ENCODE results near the gene SPATA31D4.
"Not testable (repeated sequence)": the region's sequence is repeated elsewhere in the genome, so short reads cannot be mapped to it uniquely, and the experiment has no call there.

The SPATA31D4 gene

DNA sequence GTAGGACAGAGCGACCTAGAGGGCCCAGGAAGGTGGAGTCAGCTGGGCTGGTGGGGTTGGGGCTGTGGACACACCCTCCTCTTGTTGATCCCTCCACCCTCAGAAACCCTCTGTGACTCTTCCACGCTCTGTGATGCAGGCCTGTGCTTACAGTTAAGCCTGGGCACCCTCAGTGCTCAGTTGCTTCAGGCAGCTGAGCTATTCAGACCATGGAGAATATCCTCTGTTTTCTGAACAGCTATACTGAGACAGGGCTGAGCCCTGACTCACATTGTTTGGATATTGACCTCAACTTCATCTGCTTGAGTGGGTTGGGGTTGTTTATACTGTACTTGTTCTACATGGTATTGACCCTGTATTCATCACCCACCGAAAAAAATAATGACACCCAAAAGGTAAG is at the start of gene SPATA31D4:
Gene SPATA31D4, plus strand, starts transcription at position 124 of the 400 bp plus-strand sequence. Its CDS starts 86 bp downstream, at position 210.
- DNase-seq (ENCODE audit: low read depth in 2 of 3, low spot score in 2 of 3): not testable (repeated sequence)

DNA sequence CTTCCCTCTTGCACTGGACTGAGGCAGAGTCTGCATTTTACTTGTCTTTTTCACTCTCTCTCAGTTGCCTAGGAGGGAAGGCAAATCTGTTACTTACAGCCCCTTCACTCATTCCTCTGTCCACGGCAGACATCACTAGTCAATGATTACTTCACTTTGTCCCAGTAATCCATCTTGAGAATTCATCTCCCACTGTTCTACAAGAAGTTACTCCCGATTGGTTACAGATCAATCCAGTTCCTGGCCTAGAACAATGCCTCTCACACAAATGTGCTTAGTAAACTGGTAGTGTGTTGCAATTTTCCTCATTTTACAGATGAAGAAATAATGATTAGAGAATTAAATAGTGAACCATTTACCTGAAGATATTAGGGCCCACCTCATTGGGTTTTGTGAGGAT is 49.7 kb upstream of the SPATA31D4 start:
- no peak for DNase-seq (ENCODE audit: low read depth in 2 of 3, low spot score in 2 of 3)

DNA sequence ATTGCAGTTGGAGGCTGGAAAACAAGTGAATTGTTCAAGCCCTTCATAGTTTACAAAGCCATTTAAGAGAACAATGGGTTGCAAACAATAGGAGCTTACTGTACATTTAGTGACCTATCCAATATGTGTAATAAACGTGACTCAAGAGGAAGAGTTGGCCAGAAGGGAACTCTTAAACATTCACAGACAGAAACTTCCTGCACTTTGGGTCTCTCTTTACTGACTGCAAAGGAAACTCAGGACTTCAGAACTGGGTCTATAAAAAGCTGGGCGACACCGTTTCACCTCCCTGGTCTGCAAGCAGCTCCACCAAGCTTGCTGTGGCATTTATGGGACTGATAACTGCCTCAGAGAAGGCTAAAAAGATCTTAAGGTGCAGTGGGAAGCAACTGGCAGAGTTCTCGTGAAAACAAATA is 48.7 kb upstream of the SPATA31D4 start:
- DNase-seq (ENCODE audit: low read depth in 2 of 3, low spot score in 2 of 3): no peak

DNA sequence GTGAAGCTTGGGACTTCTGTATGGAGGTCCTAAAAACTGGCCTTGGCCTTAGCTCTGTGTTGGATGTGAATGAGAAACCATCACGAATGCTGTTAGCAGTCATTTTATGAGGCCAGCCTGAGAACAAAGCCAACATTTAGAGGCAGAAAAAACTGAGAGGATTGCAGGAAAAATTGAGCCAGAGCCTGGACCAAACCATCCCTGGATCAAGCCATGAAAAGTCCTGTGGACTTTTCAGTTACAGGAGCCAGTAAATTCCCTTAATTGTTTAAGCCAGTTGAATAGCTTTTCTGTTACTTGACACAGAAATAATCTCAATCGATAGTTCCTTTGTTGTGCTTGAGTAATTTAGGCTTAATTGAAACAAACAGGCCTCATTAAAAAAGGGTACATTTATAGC is 42.6 kb upstream of the SPATA31D4 start:
- DNase-seq (ENCODE audit: low read depth in 2 of 3, low spot score in 2 of 3): no peak

DNA sequence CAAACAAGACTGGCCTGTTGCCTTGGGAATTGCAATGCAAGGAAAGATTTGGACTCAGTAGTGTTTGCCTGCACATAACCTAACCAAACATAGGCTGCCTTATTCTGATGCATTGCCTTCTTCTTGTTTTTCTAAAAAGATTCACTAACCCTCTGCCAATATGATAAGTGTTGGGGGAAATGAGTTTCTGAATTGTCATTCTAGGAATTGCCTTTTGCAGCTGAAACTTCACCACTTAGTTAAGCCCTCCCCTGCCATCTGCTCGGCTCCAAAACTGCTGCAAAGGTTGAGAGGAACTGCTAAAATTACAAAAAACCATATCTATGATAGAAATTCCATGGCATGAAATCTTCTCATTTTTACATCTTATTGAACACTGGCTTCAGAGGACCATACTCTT is 41.6 kb upstream of the SPATA31D4 start:
- no peak for DNase-seq (ENCODE audit: low read depth in 2 of 3, low spot score in 2 of 3)

DNA sequence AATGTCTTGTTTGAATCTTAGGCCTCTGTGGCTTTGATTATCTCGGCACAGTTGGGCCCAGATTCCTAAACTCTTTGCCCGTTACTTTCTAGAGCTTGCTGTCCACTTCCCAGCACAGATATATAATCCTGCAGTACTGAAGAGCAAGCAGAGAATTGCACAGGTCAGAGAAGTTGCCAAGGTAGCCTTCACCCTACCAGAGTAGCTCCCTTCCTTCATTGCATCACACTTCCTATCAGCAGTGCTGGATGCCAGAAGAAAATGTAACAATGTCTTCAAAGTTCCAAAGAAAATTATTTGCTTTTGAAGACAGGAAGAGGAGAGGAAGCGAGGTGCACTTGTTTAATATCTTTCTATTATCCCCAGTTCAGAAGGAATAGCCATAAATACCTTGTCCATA is 38.1 kb upstream of the SPATA31D4 start:
- no peak for DNase-seq (ENCODE audit: low read depth in 2 of 3, low spot score in 2 of 3)

DNA sequence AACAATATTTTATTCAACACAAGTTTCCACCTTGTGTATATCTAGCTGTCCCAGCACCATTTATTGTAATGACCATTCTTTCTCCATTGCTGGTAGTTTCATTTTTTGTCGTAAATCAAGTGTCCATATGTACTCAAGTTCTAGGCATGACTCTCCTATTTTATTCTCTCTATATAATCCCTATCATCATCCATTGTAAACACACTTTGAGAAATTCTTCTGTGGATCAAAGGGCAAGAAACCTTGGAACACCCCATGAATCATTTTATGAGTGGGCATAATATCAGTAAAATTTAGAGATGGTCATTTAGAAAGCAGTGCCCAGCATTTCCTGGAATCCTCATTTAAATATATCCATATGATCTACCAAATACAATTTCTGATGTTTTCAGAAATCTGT is 35.8 kb upstream of the SPATA31D4 start:
- no peak for DNase-seq (ENCODE audit: low read depth in 2 of 3, low spot score in 2 of 3)

DNA sequence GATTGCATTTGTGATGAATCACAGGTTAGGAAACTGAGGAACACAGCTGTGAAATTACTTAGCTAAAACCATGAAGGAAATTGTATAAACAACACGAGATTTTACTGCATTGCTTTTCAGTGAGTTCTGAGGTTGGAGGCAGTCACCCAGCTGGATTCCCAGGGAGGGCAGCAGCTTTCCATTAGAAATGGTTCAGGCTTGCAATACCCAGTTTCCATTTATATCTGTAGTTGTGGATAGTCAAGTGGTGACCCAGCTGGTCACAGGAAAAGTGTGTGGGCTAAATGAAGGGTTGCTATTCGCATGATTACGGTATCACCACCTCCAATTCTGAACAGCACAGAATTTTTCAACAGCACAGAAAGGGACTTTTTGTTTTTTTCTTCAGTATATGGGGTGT is 34.3 kb upstream of the SPATA31D4 start:
- DNase-seq (ENCODE audit: low read depth in 2 of 3, low spot score in 2 of 3): no peak

DNA sequence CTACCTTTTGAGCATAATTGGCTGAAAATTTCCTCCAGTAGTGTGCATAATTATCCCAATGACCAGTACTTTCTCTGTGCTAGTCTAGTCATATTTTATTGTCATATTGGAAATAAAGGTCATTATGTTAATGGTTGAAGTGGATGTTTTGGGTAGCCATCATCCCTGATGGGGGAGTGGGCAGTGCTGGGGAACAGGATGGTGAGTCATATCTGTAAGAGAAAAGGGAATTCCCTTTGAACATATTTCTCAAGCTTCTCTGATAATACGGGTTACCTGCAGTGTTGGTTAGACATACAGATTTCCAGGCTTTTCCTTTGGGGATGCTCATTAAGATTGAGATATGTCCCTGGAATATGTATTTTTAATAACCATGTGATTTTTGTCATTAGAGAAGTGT is 33.3 kb upstream of the SPATA31D4 start:
- DNase-seq (ENCODE audit: low read depth in 2 of 3, low spot score in 2 of 3): no peak

DNA sequence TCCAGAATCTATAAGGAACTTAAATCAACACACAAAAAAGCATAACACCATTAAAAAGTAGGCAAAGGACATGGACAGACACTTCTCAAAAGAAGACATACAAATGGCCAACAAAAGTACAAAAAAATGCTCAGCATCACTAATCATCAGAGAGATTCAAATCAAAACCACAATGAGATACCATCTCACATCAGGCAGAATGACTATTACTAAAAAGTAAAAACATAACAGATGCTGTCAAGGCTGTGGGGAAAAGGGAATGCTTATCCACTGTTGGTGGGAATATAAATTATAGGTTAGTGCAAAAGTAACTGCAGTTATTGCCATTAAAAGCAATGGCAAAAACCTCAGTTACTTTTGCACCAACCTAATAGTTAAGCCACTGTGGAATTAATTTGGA is 32.2 kb upstream of the SPATA31D4 start:
- no peak for DNase-seq (ENCODE audit: low read depth in 2 of 3, low spot score in 2 of 3)

DNA sequence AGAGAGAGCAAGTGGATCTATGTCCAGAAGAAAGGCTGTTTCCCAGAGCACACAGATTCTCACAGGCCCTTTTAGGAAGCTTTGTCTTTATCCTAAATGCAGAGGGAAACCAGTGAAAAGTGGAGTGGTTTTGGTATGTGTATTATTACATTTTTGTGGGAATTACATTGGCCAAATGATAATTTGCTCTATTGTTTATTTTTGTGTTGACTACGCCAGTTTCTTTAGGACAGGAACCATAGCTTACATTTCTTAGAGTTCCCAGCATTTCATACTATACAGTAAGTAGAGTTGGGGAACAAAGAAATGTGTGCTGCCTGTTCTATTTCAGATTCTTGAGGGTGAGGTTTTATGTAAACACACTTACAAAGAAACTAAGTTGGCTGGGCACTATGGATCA is 29.4 kb upstream of the SPATA31D4 start:
- no peak for DNase-seq (ENCODE audit: low read depth in 2 of 3, low spot score in 2 of 3)

DNA sequence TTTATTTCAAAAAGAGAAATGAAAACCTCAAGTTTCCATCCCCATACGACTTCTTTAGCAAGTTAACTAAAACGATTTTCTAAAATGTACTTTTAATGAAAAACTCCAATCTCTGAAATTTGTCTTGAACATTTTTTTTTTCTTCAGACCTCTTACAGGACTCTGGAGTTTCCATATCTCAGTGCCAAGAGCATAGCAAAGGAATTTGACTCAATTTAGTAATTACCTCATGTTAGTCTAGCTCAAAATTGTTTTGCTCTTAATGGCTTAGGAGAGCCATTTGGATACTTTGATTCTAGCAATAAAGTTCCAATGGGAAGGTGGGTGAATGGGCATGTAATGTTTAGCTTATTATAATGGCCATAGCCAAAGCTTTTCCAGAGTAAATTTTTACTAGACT is 26.0 kb upstream of the SPATA31D4 start:
- no peak for DNase-seq (ENCODE audit: low read depth in 2 of 3, low spot score in 2 of 3)

DNA sequence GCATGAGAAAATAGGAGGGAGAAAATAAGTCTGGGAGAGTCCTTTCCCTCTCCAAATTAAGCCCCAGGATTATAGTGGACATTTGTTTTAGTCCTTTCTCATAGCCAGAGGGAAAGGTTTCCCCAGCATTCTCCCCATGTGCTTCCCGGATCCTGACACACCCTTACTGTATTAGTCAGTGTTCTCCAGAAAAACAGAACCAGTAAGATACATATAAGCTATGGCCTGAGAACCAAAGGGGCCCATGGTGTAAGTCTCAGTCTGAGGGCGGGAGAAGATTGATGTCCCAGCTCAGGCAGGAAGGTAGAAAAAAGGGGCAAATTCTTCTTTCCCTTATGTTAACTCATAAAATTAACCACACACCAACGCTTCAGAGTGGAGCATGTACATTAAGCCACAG is 25.6 kb upstream of the SPATA31D4 start:
- DNase-seq (ENCODE audit: low read depth in 2 of 3, low spot score in 2 of 3): no peak

DNA sequence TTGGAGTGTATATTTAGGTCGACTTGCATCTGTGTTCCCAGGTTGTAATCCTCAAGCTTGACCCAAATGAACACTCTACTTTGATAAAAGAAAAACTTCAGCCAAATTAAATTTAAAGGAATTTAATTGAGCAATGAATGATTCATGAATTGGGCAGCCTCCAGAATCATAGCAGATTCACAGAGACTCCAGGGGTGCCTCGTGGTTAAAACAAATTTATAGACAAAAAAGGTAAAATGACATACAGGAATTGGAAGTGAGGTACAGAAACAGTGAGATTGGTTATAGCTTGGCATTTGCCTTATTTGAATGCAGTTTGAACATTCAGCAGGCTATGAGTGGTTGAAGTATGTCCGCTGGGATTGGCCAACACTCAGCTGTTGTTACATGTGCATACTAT is 21.6 kb upstream of the SPATA31D4 start:
- no peak for DNase-seq (ENCODE audit: low read depth in 2 of 3, low spot score in 2 of 3)

DNA sequence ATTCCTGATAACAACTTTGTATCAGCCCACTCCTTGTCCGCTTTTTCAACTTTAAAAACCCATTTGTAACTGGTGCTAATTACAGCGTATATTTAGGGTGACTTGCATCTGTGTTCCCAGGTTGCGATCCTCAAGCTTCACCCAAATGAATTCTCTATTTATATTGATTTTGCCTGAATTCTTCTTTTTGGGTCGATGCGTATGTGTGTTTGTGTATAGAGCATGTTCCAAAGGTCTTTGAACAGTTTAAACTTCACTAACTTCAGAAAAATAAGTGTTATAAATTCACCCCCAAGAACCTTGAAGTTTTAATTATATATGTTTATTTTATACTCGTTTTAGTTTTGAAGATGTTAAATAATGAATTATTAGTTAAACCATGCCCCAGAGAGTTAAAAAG is 16.1 kb upstream of the SPATA31D4 start:
- no peak for DNase-seq (ENCODE audit: low read depth in 2 of 3, low spot score in 2 of 3)

DNA sequence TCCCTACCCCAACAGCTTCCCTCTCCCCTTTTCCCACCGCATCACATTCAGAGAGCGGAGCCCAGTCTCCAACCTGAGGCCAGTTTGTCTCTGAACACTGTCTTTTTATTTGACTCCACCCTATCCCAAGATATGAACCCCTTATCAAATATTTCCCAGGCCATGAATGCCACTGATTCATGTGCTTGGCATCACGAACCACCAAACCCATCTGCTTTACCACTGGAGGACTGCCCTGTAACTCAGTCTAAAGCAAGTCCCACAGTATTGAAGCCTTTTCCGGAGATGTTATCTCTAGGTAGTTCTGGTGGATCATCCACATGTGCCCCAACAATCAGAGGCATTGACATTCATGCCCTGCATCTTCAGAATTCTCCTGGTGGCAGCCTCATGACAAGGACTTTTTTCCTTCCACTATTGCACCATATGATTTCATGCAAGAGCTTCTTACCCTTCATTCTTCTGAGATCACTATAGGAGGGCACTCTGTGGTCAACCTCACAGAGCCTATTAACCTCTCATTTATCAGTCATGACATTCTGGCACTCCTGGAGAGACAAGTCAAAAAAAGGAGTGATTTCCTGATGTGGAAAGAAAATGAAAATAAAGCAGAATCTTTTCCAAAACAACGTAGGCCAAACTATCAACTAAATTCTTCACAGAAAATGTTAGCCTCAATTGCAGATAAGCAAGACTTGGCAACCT is 12.3 kb upstream of the SPATA31D4 start:
- no peak for DNase-seq (ENCODE audit: low read depth in 2 of 3, low spot score in 2 of 3)

DNA sequence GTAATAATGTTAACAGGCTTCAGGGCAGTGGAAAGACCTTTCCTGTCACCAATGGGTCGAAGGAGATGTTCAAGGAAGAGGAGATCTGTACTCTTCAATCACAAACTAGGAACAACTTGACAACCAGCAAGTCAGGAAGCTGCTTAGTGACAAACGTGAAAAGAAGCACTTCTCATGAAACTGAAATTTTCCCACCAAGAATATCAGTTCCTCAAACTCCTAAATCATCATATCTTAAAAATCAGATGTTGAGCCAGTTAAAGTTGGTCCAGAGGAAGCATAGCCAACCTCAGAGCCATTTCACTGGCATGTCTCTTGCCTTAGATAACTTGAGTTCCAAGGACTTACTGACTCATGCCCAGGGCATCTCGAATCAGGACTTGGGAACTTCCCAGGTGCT is 9.7 kb upstream of the SPATA31D4 start:
- not testable (repeated sequence) for DNase-seq (ENCODE audit: low read depth in 2 of 3, low spot score in 2 of 3)

DNA sequence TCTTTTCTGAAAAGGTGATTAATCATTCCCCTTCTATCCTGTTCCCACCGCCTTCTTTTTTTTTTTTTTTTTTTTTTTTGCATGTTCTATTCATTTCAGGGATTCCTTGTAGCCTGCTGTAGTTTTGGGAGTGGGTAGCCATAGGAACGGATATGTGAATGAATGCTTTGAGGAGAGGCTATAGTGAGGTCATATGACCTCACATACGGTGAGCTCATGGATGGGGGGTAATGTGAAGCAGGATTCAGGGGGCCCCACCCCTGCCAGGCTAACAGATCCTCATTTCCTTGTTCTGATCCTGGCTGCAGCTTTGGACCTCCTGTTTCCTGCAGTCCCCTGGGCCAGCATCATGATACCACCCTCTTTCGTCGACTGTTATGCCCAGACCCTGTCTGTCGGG is 1.9 kb downstream of the SPATA31D4 start:
- DNase-seq (ENCODE audit: low read depth in 2 of 3, low spot score in 2 of 3): not testable (repeated sequence)

DNA sequence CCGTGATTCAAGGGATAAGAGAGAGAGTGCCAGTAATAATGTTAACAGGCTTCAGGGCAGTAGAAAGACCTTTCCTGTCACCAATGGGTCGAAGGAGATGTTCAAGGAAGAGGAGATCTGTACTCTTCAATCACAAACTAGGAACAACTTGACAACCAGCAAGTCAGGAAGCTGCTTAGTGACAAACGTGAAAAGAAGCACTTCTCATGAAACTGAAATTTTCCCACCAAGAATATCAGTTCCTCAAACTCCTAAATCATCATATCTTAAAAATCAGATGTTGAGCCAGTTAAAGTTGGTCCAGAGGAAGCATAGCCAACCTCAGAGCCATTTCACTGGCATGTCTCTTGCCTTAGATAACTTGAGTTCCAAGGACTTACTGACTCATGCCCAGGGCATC is 5.3 kb downstream of the SPATA31D4 start:
- DNase-seq (ENCODE audit: low read depth in 2 of 3, low spot score in 2 of 3): not testable (repeated sequence)

DNA sequence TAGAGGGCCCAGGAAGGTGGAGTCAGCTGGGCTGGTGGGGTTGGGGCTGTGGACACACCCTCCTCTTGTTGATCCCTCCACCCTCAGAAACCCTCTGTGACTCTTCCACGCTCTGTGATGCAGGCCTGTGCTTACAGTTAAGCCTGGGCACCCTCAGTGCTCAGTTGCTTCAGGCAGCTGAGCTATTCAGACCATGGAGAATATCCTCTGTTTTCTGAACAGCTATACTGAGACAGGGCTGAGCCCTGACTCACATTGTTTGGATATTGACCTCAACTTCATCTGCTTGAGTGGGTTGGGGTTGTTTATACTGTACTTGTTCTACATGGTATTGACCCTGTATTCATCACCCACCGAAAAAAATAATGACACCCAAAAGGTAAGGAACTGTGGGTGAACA is 15.2 kb downstream of the SPATA31D4 start, which contains the start of gene SPATA31D3:
Gene SPATA31D3, plus strand, starts transcription at position 108 of the 400 bp plus-strand sequence. Its CDS starts 86 bp downstream, at position 194.
- DNase-seq (ENCODE audit: low read depth in 2 of 3, low spot score in 2 of 3): not testable (repeated sequence)

DNA sequence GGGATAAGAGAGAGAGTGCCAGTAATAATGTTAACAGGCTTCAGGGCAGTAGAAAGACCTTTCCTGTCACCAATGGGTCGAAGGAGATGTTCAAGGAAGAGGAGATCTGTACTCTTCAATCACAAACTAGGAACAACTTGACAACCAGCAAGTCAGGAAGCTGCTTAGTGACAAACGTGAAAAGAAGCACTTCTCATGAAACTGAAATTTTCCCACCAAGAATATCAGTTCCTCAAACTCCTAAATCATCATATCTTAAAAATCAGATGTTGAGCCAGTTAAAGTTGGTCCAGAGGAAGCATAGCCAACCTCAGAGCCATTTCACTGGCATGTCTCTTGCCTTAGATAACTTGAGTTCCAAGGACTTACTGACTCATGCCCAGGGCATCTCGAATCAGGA is 20.4 kb downstream of the SPATA31D4 start:
- not testable (repeated sequence) for DNase-seq (ENCODE audit: low read depth in 2 of 3, low spot score in 2 of 3)

DNA sequence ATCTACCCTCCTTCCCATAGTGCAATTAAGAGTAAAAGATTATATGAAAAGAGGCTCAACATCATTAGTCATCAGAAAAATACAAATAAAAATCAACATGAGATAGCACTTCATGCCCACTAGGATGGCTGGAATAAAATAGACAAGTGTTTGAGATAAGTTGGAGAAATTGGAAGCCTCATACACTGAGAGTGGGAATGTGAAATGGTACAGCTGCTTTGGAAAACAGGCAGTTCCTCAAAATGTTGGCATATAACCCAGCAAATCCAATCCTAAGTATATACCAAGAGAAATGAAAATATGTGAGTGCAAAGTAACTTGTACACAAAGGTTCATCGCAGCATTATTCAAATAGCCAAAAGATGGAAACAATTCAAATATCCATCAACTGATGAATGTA is 24.9 kb downstream of the SPATA31D4 start:
- DNase-seq (ENCODE audit: low read depth in 2 of 3, low spot score in 2 of 3): no peak

DNA sequence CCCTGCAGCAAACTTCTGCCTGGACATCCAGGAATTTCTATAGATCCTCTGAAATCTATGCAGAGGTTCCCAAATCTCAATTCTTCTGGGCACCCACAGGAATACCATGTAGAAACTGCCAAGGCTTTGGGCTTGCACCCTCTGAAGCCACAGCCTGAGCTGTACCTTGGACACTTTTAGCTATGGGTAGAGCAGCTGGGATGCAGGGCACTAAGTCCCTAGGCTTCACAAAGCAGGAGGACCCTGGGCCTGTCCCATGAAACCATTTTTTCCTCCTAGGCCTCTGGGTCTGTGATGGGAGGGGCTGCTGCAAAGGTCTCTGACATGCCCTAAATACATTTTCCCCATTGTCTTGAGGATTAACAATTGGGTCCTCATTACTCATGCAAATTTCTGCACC is 27.4 kb downstream of the SPATA31D4 start:
- DNase-seq (ENCODE audit: low read depth in 2 of 3, low spot score in 2 of 3): no peak
